ENCODE measurements around the gene HOXD13. TPM values are rescaled to one million over a fixed set of nuclear protein-coding genes. Genes with fewer than 3 reads are reported as not detected.
A peak's percentile ranks its signal among the peaks of the same experiment; 100 is the strongest.

The HOXD13 gene
- total and polyA plus RNA-seq, 2 of the 8 experiments (the other 6 are each of a cell fraction or from before 2014, with no cell fraction given) = not detected

- Histone ChIP-seq H3K18ac (ENCODE audit: extremely low read depth, low read length) (no peak overlapping the region), H3K56ac (replicated peaks; ENCODE audit: insufficient read length, low read depth, low read length) (no peak overlapping the region), H3K4me2 (ENCODE audit: insufficient read depth in 1 of 2, low read depth in 2 of 2, low read length in 2 of 2) (peak overlapping the region; percentile 16 to 67), H3K27ac (ENCODE audit: low read depth, low read length) (no peak overlapping the region), H3K79me1 (ENCODE audit: low read depth, low read length) (no peaks in the 10 kb centered on the region), H2BK12ac (ENCODE audit: low read depth, low read length) (no peak overlapping the region), H3K14ac (ENCODE audit: insufficient read length) (no peak overlapping the region), H3K23me2 (ENCODE audit: low read depth, low read length) (peaks cover 2% of the 10 kb centered on the region; the same call in 1 of the 2 replicates), H2BK5ac (ENCODE audit: low read depth, low read length) (no peak overlapping the region), H2AFZ (ENCODE audit: low read length) (no peak overlapping the region), H3K4me3 (ENCODE audit: extremely low read depth in 1 of 4, insufficient read depth in 2 of 4, low read depth in 3 of 4, low read length in 4 of 4) (peak overlapping the region in 3 of 4 experiments; percentile 28 to 55 (median 34); a peak in 5 of 8 replicates), H3K4ac (replicated peaks; ENCODE audit: insufficient read length, low read depth, low read length) (no peak overlapping the region), H2BK120ac (replicated peaks; ENCODE audit: low read depth, low read length) (no peak overlapping the region), H2BK15ac (ENCODE audit: low read length) (no peak overlapping the region), H4K20me1 (replicated peaks in 1 of 2; ENCODE audit: control insufficient read depth in 1 of 2, insufficient read depth in 2 of 2, low read length in 2 of 2) (peaks cover 14 to 39% of the 10 kb centered on the region in 2 experiments), H3K4me1 (replicated peaks in 1 of 4; ENCODE audit: control insufficient read depth in 3 of 4, insufficient read depth in 4 of 4, low read length in 3 of 4) (peaks cover 0 to 15% (median 7%) of the 10 kb centered on the region in 4 experiments; a peak in 5 of 7 replicates), H4K8ac (ENCODE audit: extremely low read depth, insufficient read depth, low read length) (no peak overlapping the region), H3K23ac (ENCODE audit: insufficient read length) (no peak overlapping the region), H3K36me3 (ENCODE audit: control insufficient read depth in 2 of 4, insufficient read depth in 4 of 4, low read length in 3 of 4) (peaks cover 0 to 5% (median 0%) of the 10 kb centered on the region in 4 experiments; a peak in 1 of 8 replicates), H4K5ac (ENCODE audit: insufficient read length, low read depth, low read length) (no peak overlapping the region), H3K79me2 (ENCODE audit: control insufficient read depth in 1 of 2, insufficient read depth in 2 of 2, low read length in 2 of 2) (no peaks in the 10 kb centered on the region), H3K27me3 (replicated peaks in 1 of 4; ENCODE audit: control insufficient read depth in 3 of 4, extremely low read depth in 1 of 4, insufficient read depth in 3 of 4, low read length in 3 of 4) (peaks cover 97 to 100% (median 100%) of the 10 kb centered on the region in 4 experiments), H3K9ac (replicated peaks in 1 of 4; ENCODE audit: extremely low read depth in 1 of 4, low read depth in 3 of 4, low read length in 3 of 4) (no peak overlapping the region), H2AK5ac (ENCODE audit: low read depth, low read length) (no peak overlapping the region), H4K91ac (replicated peaks; ENCODE audit: insufficient read length, low read length) (no peak overlapping the region), H2BK20ac (ENCODE audit: low read length) (no peak overlapping the region), H3K9me3 (ENCODE audit: insufficient read depth in 2 of 2, low read depth in 1 of 2, low read length in 1 of 2) (no peaks in the 10 kb centered on the region)
- CTCF ChIA-PET (ENCODE audit: partially characterized antibody) = interaction anchor here (0.7 to 2.7 kb wide), 15 partner anchors 8 to 723 kb away, joined by 3 to 15 read pairs (median 3); partner anchors contain the start of gene LNPK
- 24% methylated on average over 29 of the region's 29 CpGs; no CpG with 5 or more reads in 1 of the 2 experiments for WGBS, 2 experiments (ENCODE audit: extremely low coverage in 1 of 2, insufficient coverage in 1 of 2, insufficient read length in 1 of 2, insufficient replicate concordance in 2 of 2, low coverage in 1 of 2, low lambda C conversion rate in 2 of 2, missing lambda C conversion rate in 1 of 2)
- FAIRE-seq (no peak), DNase-seq (ENCODE audit: low read depth in 1 of 2, low spot score in 2 of 2) (no peak)
- POLR2A ChIA-PET (ENCODE audit: partially characterized antibody) = interaction anchor here (1.3 kb wide), 1 partner anchor 68 kb away, joined by 3 read pairs; no protein-coding TSS in a partner anchor
- peak; percentile 79; the same call in 1 of the 2 replicates for TF ChIP-seq CBX8 (IDR thresholded peaks at IDR 0.05; ENCODE audit: borderline replicate concordance, low read depth, low read length)
- TF ChIP-seq RNF2 (IDR thresholded peaks at IDR 0.05; ENCODE audit: borderline replicate concordance, low read depth, low read length, missing control alignments, poor library complexity, severe bottlenecking) = peak; percentile 92
- no peak for TF ChIP-seq FOSL1 (IDR thresholded peaks at IDR 0.05; ENCODE audit: insufficient read depth, low read depth, low read length)
These were observed 5.0 kb upstream of the HOXD13 start for GRCh38 chr2:176087330-176088047.

All from H1 (cell line).